Measurements from ENCODE around the gene PRR7. TPM values are rescaled to one million over a fixed set of nuclear protein-coding genes. Genes with fewer than 3 reads are reported as not detected.
A peak's percentile ranks its signal among the peaks of the same experiment; 100 is the strongest.

Gene PRR7
- total and polyA plus RNA-seq, 5 donors: 0.27 to 0.45 (median 0.34) TPM; not detected in 1

GRCh38 chr5:177491983-177492746, 45.6 kb downstream of the PRR7 start:
- Histone ChIP-seq H3K27ac (ENCODE audit: low read length) (no peak overlapping the region), H3K9me3 (ENCODE audit: control insufficient read depth, low read length) (no peaks in the 10 kb centered on the region), H3K4me1 (ENCODE audit: control insufficient read depth, insufficient read depth, low read length) (peaks cover 6% of the 10 kb centered on the region), H3K4me3 (ENCODE audit: low read length) (no peak overlapping the region), H3K27me3 (ENCODE audit: control insufficient read depth, insufficient read depth) (no peaks in the 10 kb centered on the region)
- ATAC-seq (no peak), DNase-seq (peak in 1 of 3 donors; percentile 63)
- intact Hi-C loops (cut with DNase I): no loop called here
- 92% methylated on average over 54 of the region's 54 CpGs for WGBS

GRCh38 chr5:177492841-177493240, 46.2 kb downstream of the PRR7 start:
- Histone ChIP-seq H3K4me1 (ENCODE audit: control insufficient read depth, insufficient read depth, low read length) (peaks cover 6% of the 10 kb centered on the region), H3K27me3 (ENCODE audit: control insufficient read depth, insufficient read depth) (no peaks in the 10 kb centered on the region), H3K27ac (ENCODE audit: low read length) (no peak overlapping the region), H3K9me3 (ENCODE audit: control insufficient read depth, low read length) (no peaks in the 10 kb centered on the region), H3K4me3 (ENCODE audit: low read length) (no peak overlapping the region)
- intact Hi-C loops (cut with DNase I): no loop called here
- ATAC-seq: no peak
- no peak for DNase-seq
- WGBS: 64% methylated on average over 7 of the region's 7 CpGs

DNA sequence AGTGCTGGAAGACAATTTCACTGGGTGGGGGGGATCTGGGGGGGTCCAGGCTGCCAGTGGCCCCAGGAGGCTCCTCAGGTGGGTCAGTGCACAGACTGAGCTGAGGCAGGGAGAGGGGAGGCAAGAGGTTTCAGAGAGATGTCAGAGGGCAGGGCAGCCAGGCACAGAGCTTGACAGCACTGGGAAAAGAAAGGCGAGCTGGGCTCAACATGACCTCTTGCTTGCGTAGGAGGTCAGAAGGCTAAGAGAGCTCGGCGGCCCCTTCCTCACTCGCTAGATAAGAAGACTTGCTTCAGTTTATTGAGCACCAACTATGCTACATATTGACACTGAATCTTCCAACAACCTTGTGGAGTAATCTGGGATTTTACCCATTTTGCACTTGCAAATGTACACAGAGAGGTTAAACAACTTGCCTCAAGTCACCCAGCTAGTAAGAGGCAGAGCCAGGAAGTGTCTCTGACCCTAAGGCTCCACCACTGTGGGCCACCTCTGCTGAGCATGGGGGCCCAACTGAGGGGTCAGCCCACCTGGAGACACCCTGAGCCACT, 47.3 kb downstream of the PRR7 start:
- ATAC-seq (no peak), DNase-seq (no peak)
- Histone ChIP-seq H3K27ac (ENCODE audit: low read length) (peak overlapping the region; percentile 2), H3K27me3 (ENCODE audit: control insufficient read depth, insufficient read depth) (no peaks in the 10 kb centered on the region), H3K4me3 (ENCODE audit: low read length) (no peak overlapping the region), H3K9me3 (ENCODE audit: control insufficient read depth, low read length) (no peaks in the 10 kb centered on the region), H3K4me1 (ENCODE audit: control insufficient read depth, insufficient read depth, low read length) (peaks cover 6% of the 10 kb centered on the region)
- intact Hi-C loops (cut with DNase I): no loop called here
- WGBS: 68% methylated on average over 5 of the region's 5 CpGs

DNA sequence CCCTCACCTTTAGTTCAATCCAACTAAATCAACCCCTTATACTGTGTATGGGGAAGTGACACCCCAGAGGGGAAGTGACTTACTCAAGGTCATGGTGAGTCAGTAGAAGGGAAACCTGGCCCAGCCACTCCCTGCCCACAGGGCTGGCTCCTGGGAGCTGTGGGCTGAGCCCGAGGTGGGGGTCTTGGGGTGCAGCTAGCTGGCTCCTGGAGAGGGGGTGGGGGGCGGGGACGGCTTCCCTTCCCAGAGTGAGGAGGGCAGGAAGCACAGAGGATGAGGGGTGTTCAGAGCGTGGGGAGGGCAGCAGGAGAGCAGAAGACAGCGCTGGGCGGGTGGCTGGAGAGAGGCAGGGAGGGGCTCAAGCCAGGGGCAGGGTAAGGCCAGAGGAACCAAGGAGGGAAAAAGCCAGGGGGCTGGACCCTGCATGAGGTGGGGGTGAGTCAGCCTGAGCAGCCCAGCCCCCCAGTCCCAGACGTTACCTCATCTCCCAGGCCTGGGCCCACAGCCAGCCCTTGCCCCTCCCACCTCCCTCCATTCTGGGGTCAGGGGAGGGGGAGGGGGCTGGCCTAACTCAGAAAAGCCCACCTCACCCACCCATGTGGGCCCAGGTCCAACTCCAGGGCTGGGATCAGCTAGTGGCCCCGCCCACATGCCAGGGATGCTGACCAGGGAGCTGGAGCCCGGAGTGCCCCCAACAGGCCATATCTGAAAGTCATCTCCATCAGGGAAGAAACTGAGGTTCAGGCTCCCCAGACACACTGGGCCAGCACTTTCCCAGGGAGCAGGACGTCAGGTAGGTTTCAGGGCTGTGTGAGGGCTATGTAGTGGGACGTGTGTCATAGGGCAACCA, 48.0 kb downstream of the PRR7 start:
- Histone ChIP-seq H3K27me3 (ENCODE audit: control insufficient read depth, insufficient read depth) (no peaks in the 10 kb centered on the region), H3K4me3 (ENCODE audit: low read length) (no peak overlapping the region), H3K27ac (ENCODE audit: low read length) (peak overlapping the region; percentile 25), H3K9me3 (ENCODE audit: control insufficient read depth, low read length) (no peaks in the 10 kb centered on the region), H3K4me1 (ENCODE audit: control insufficient read depth, insufficient read depth, low read length) (peaks cover 6% of the 10 kb centered on the region)
- peak; percentile 87 to 92 (median 89) for DNase-seq
- intact Hi-C loops (cut with DNase I): loop anchor here in 2 of 4 donors (5.0 kb wide), 1 partner anchor 37 kb away; no protein-coding TSS in a partner anchor
- peak; percentile 2 to 63 for ATAC-seq
- 29% methylated on average over 11 of the region's 11 CpGs for WGBS

DNA sequence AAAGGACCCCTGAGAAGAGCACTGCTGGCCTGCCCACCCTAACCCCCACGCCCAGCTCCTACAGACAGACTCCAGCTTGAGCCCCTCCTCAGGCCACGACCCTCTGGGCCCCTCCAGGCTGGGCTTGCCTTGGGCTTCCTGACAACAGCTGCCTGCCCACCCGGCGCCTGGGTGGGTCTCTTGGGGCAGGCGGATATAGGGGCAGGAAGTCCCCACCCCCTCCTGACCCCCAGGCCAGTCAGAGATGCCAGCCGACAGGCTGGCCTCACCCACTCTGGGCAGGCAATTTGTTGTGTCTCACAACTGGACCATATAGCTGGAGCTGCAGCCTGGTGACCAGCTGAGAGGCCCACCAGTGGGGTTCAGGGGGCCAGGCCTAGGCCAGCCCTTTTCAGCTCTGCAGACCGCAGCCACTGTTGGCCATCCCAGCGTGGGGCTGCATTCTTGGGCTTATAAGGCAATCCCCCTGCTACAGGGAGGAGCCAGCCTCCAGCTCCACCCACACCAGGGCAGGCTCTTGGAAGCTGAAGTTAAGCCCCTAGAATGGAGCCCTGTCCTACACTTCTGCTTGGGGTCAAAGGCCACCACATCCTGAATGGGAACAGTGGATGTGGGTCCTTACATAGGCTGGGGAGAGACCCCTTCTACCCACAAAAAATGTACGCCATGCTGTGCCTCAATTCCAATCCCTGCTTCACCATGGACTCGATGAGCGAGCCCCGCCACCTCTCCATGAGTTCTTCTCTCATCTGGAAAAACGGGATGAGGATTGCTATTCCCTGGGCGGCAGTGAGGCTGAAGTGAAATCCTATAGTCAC, 48.8 kb downstream of the PRR7 start:
- ATAC-seq: peak; percentile 19 to 39

DNA sequence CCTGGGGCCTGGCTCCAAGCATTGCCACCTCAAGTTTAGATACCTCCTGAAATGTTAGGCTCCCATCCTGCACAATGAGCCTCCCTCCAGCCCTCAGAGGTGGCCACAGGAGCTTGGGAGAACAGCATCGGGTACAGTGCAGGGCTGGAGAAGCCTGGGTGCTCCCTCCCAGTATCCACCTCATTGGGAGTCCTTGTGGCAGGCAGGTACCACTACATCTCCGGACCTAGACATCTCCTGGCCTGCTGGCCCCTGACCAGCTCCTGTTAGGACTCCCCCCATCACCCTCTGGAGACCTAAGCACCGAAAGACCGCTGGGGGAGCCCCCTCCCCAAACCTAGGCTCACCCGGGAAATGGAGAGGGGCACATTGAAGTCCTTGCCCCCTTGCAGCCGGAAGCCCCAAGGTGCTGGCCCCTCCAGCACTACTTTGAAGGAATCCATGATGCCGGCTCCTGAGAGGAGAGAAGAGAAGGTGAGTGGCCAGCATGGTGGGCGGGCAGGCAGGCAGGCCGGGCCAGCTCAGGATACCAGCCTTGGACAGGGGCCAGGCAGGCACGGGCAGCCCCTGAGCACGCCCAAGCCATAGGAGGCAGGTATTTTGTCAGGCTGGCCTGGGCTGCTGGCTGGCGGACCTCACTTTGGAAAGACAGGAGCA, 49.6 kb downstream of the PRR7 start:
- H3K27ac ChIP-seq (ENCODE audit: low read length): peak overlapping the region; percentile 86
- WGBS: 22% methylated on average over 12 of the region's 12 CpGs
- DNase-seq: peak in 1 of 3 donors; percentile 75
- intact Hi-C loops (cut with DNase I): loop anchor here in 2 of 4 donors (5.0 kb wide), 1 partner anchor 39 kb away; no protein-coding TSS in a partner anchor
- ATAC-seq: no peak
- no peaks in the 10 kb centered on the region for H3K27me3 ChIP-seq (ENCODE audit: control insufficient read depth, insufficient read depth)
- H3K9me3 ChIP-seq (ENCODE audit: control insufficient read depth, low read length): no peaks in the 10 kb centered on the region
- peak overlapping the region; percentile 72 for H3K4me3 ChIP-seq (ENCODE audit: low read length)
- peaks cover 6% of the 10 kb centered on the region for H3K4me1 ChIP-seq (ENCODE audit: control insufficient read depth, insufficient read depth, low read length)

More for the DNA sequence above, 48.8 kb downstream of the PRR7 start:
- 51% methylated on average over 14 of the region's 14 CpGs for WGBS
- Histone ChIP-seq H3K4me1 (ENCODE audit: control insufficient read depth, insufficient read depth, low read length) (peaks cover 6% of the 10 kb centered on the region), H3K4me3 (ENCODE audit: low read length) (no peak overlapping the region), H3K27ac (ENCODE audit: low read length) (peak overlapping the region; percentile 86), H3K9me3 (ENCODE audit: control insufficient read depth, low read length) (no peaks in the 10 kb centered on the region), H3K27me3 (ENCODE audit: control insufficient read depth, insufficient read depth) (no peaks in the 10 kb centered on the region)
- DNase-seq: peak; percentile 85 to 89 (median 89)
- intact Hi-C loops (cut with DNase I): loop anchor here in 2 of 4 donors (5.0 kb wide), 1 partner anchor 38 kb away; no protein-coding TSS in a partner anchor

DNA sequence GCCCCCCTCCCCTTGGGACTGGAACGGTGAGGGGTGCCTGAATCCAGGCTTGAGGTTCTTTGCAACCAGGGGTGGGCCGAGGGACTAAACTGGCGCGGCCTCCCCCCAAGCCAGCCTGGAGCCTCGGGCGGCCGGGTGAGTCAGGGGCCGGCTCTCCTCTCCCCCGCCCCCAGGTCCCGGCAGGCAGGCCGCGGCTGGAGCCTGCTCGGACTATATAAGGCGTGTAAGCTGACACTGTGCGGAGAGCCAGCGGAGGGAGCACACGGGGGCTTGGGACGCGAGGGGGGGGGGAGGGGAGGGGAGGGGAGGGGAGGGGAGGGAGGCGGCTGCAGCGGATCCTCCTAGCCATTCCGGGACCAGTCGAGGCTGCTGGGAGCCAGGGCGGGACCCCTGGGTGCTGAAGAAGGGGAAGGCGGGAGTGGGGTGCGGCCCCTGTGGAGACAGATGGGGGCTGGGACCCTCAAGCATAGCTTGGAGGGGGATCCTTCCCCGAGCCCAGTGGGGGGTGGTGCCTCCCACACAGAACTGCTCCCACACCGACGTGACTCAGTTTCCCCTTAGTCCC, 50.2 kb downstream of the PRR7 start:
- ATAC-seq (peak; percentile 40 to 64), DNase-seq (peak; percentile 86 to 93 (median 92))
- intact Hi-C loops (cut with DNase I): loop anchor here in 2 of 4 donors (5.0 kb wide), 1 partner anchor 40 kb away; no protein-coding TSS in a partner anchor
- 3% methylated on average over 27 of the region's 29 CpGs for WGBS
- no peaks in the 10 kb centered on the region for H3K9me3 ChIP-seq (ENCODE audit: control insufficient read depth, low read length)
- H3K27me3 ChIP-seq (ENCODE audit: control insufficient read depth, insufficient read depth): no peaks in the 10 kb centered on the region
- peak overlapping the region; percentile 72 for H3K4me3 ChIP-seq (ENCODE audit: low read length)
- peaks cover 6% of the 10 kb centered on the region for H3K4me1 ChIP-seq (ENCODE audit: control insufficient read depth, insufficient read depth, low read length)
- H3K27ac ChIP-seq (ENCODE audit: low read length): peak overlapping the region; percentile 86

- peak; percentile 97 to 99 (median 98) for DNase-seq
- peak; percentile 84 to 90 for ATAC-seq
- intact Hi-C loops (cut with DNase I): loop anchor here in 2 of 4 donors (2.0 to 5.0 kb wide), 2 partner anchors 40 to 107 kb away; no protein-coding TSS in a partner anchor
- H3K4me3 ChIP-seq (ENCODE audit: low read length): peak within 1 kb of the TSS; percentile 72
- under 1% methylated on average over 73 of the region's 73 CpGs for WGBS
- H3K4me1 ChIP-seq (ENCODE audit: control insufficient read depth, insufficient read depth, low read length): peaks cover 6% of the 10 kb centered on the region
- no peaks in the 10 kb centered on the region for H3K9me3 ChIP-seq (ENCODE audit: control insufficient read depth, low read length)
- peak within 1 kb of the TSS; percentile 86 for H3K27ac ChIP-seq (ENCODE audit: low read length)
- H3K27me3 ChIP-seq (ENCODE audit: control insufficient read depth, insufficient read depth): no peaks in the 10 kb centered on the region
Observed at GRCh38 chr5:177497292-177498012, 50.8 kb downstream of the PRR7 start, which contains the start of gene PDLIM7. Gene PDLIM7, minus strand, starts transcription at chr5:177497604. Its CDS starts 1,092 bp downstream, at chr5:177496512.

Measured in right cardiac atrium (tissue), 5 donors.